Measurements from ENCODE around the gene EED.

Gene EED

DNA sequence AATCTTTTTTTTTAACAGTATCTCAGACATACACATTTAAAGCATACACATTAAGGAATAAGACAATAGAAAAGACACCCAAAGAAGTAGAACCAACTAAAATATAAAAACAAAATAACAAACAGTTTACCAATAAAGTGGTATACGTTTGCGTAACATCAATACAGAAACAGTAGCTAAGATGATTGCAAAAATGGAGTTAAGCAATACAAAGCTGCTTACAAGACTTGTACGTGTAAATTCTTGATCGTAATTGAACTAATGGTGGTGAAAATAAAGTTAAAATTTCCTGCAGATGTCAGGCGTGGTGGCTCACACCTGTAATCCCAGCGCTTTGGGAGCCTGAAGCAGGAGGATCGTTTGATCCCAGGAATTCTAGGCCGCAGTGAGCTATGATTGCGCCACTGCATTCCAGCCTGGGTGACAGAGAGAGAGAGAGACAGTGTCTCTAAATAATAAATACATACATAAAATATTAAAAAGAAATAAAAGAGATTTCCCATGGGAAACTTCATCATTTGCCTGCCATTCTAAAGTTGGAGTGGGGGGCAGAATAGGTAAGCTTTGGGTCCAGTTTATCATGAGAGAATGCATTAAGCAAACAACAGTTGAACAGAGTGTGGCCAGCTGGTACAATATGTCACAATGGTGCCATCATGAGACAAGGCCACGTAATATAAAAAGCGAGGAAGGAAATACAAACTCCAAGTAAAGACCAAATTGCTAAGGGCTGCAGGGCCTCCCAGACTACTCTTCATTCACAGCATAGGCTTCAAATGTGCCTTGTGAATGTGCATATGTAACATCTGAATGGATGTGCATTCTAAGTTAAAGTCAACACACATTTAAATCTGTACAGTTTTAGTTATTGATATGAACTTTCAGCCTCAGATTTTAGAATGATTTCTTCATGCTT is 38.9 kb upstream of the EED start:
- TF ChIP-seq CSDC2 (CRISPR knock-in tag; IDR thresholded peaks at IDR 0.05) (no peak), ZC3H10 (CRISPR knock-in tag; IDR thresholded peaks at IDR 0.05) (no peak), ESRRG (CRISPR knock-in tag; IDR thresholded peaks at IDR 0.05) (no peak), ZFP30 (CRISPR knock-in tag; IDR thresholded peaks at IDR 0.05) (no peak), RARB (CRISPR knock-in tag; IDR thresholded peaks at IDR 0.05) (no peak), TCF4 (CRISPR knock-in tag; IDR thresholded peaks at IDR 0.05; ENCODE audit: borderline replicate concordance) (no peak), PATZ1 (CRISPR knock-in tag; IDR thresholded peaks at IDR 0.05; ENCODE audit: borderline replicate concordance) (no peak), ARNTL (CRISPR knock-in tag; IDR thresholded peaks at IDR 0.05; ENCODE audit: borderline replicate concordance, low read depth) (no peak), OSR1 (CRISPR knock-in tag; IDR thresholded peaks at IDR 0.05) (no peak), ZNF565 (CRISPR knock-in tag; conservative IDR thresholded peaks at IDR 0.05; ENCODE audit: low read depth) (no peak), TSHZ2 (CRISPR knock-in tag; IDR thresholded peaks at IDR 0.05) (no peak), ZNF70 (CRISPR knock-in tag; IDR thresholded peaks at IDR 0.05) (no peak), PPARA (CRISPR knock-in tag; IDR thresholded peaks at IDR 0.05; ENCODE audit: borderline replicate concordance) (no peak), GLIS3 (CRISPR knock-in tag; IDR thresholded peaks at IDR 0.05) (no peak), ZFP3 (CRISPR knock-in tag; IDR thresholded peaks at IDR 0.05) (no peak), TOX (CRISPR knock-in tag; IDR thresholded peaks at IDR 0.05; ENCODE audit: borderline replicate concordance) (no peak), ZNF8 (CRISPR knock-in tag; IDR thresholded peaks at IDR 0.05) (no peak), SNAI2 (CRISPR knock-in tag; IDR thresholded peaks at IDR 0.05) (no peak), POU6F1 (CRISPR knock-in tag; IDR thresholded peaks at IDR 0.05; ENCODE audit: borderline replicate concordance, low read depth) (no peak)
- TF ChIP-seq, protein P1, sequence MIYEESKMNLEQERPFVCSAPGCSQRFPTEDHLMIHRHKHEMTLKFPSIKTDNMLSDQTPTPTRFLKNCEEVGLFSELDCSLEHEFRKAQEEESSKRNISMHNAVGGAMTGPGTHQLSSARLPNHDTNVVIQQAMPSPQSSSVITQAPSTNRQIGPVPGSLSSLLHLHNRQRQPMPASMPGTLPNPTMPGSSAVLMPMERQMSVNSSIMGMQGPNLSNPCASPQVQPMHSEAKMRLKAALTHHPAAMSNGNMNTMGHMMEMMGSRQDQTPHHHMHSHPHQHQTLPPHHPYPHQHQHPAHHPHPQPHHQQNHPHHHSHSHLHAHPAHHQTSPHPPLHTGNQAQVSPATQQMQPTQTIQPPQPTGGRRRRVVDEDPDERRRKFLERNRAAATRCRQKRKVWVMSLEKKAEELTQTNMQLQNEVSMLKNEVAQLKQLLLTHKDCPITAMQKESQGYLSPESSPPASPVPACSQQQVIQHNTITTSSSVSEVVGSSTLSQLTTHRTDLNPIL (CRISPR knock-in tag; IDR thresholded peaks at IDR 0.05; ENCODE audit: low read depth) = no peak
- no peak for ATAC-seq

- TF ChIP-seq GLIS3 (CRISPR knock-in tag; IDR thresholded peaks at IDR 0.05) = no peak
- no peak for TF ChIP-seq TSHZ2 (CRISPR knock-in tag; IDR thresholded peaks at IDR 0.05)
- TF ChIP-seq RARB (CRISPR knock-in tag; IDR thresholded peaks at IDR 0.05) = no peak
- no peak for TF ChIP-seq POU6F1 (CRISPR knock-in tag; IDR thresholded peaks at IDR 0.05; ENCODE audit: borderline replicate concordance, low read depth)
- TF ChIP-seq TOX (CRISPR knock-in tag; IDR thresholded peaks at IDR 0.05; ENCODE audit: borderline replicate concordance) = no peak
- no peak for TF ChIP-seq ISL1 (CRISPR knock-in tag; IDR thresholded peaks at IDR 0.05)
- no peak for TF ChIP-seq ZC3H10 (CRISPR knock-in tag; IDR thresholded peaks at IDR 0.05)
- no peak for TF ChIP-seq TCF4 (CRISPR knock-in tag; IDR thresholded peaks at IDR 0.05; ENCODE audit: borderline replicate concordance)
- TF ChIP-seq ZFP3 (CRISPR knock-in tag; IDR thresholded peaks at IDR 0.05) = no peak
- TF ChIP-seq SNAI2 (CRISPR knock-in tag; IDR thresholded peaks at IDR 0.05) = no peak
- no peak for ATAC-seq
These were observed 38.2 kb upstream of the EED start for GRCh38 chr11:86206337-86206695.
